GM18511 (cell line): Measurements from ENCODE around the gene ITGA1.
"Not testable (repeated sequence)": the region's sequence is repeated elsewhere in the genome, so short reads cannot be mapped to it uniquely, and the experiment has no call there.

Experiments
- ATAC-seq: cut with Tn5 transposase; IDR thresholded peaks from one replicate; pipeline ENCODE4 v1.9.1; 2021; ENCODE audit warnings: mild to moderate bottlenecking, moderate library complexity; ENCODE audit not compliant: unreplicated experiment

Gene ITGA1

DNA sequence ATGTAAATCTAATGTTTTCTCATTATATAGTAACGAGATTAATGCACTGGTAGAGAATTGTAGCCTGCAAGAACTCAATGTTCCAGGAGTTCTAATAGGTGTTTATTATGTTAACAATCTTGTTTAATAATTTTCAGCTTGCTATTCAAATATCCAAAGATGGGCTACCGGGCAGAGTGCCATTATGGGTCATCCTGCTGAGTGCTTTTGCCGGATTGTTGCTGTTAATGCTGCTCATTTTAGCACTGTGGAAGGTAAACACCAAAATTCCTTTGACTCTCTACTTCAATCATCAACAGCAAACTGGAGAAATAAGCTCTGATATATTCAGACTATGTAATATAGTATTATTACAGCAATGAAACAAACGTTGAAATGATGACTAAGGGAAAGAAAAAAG lies 159.5 kb downstream of the ITGA1 start:
- no peak for ATAC-seq

DNA sequence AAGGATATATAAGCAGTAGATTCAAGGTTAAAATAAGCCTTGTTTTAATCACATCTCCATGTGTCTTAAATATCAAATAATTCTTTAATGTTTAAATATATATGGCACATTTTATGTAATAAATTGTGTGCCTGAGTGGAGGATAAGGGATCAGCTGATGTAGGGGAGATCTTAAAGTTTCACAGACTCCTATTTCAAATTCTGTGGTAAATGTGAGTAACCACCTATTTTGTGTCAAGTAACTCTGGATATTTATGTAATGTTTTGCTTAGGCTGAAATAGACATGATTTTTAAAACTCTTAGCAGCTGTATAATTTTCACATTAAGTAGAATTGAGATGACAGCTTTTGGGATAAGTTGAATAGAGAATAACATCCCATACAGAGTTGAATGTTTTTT lies 160.1 kb downstream of the ITGA1 start:
- ATAC-seq = no peak

DNA sequence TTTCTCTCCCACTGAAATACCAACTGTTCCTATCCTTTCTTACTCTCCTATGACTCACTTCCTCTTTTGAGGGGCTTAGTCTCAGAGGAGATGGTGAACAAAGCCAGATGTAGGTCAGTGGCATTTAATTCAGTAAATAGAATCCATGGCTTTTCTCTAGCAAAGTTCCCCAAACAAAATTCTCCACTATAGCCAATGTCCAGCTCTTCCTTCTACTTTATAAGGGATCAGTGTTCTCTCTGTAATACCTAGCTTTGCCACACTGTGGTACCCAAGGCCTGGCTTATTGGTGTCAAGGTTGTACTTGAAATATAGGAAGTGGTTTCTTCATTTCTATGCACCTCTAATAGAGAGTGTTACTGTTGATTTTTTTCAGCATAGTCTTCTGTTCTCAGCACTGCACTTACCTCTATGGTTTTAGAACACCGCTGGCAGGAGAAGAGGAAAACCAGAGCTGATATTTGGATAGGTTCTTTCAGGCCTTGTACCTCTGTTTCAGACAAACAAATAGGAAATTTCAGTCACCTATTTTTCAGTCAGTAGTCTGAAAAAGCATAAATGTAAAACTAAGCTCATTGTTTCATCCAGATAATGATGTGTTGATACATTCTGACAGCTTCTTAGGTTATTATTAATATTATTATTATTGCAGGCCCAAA lies 160.8 kb downstream of the ITGA1 start:
- peak; percentile 98 for ATAC-seq

DNA sequence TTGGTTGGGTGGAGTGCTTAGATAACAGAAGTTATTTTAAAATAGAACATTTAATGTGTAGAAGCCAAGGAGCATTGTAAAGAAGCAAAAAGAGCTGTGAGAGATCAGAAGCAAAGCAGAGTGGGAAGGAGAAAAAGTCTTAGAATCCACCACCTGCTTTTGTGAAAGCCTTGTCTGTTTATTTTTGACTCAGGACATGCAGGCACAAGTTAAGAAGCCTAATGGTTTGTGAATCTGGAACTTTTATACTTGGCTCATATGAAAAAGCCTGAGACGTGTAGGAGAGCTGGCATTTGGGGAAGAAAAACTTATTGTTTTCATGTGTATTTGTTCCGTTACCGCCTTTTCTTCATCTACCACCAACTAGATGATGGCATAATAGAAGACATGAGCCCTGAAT lies 163.0 kb downstream of the ITGA1 start:
- ATAC-seq = no peak

DNA sequence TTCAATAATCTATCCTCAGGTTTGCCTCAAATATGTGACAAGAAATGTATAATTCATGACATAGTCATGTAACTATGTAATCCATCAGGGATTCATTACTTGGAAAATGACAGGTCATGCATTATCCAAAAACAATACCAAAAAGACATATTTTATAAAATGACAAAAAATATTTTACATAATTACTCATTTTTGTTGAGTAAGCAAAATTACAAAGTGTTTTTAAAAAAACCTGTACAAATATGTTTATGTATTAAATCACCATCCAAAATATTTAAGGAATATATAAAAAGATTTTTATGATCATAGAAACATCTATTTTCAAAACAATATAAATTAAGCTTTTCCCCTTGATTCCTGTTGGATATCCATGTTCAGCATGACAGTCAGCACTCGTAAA lies 164.8 kb downstream of the ITGA1 start:
- ATAC-seq = no peak

DNA sequence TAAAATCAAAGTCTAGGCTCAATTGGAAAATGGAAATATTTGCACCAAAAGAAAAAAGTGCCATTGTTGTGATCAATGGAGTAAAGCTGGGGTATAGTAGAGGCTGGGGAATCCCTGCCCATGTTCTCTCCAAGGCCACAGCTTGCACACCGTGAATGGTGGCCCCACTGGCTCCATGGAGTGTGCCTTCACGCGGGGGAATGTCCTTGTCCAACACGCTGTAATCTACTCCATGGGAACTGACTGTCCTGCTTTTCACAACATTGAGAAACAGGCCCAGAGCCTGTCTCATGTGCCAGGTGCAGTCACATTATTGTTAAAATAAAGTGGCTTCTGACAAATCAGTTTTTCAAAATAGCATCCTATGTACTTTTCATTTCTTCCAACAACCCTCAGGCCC lies 168.3 kb downstream of the ITGA1 start:
- no peak for ATAC-seq

DNA sequence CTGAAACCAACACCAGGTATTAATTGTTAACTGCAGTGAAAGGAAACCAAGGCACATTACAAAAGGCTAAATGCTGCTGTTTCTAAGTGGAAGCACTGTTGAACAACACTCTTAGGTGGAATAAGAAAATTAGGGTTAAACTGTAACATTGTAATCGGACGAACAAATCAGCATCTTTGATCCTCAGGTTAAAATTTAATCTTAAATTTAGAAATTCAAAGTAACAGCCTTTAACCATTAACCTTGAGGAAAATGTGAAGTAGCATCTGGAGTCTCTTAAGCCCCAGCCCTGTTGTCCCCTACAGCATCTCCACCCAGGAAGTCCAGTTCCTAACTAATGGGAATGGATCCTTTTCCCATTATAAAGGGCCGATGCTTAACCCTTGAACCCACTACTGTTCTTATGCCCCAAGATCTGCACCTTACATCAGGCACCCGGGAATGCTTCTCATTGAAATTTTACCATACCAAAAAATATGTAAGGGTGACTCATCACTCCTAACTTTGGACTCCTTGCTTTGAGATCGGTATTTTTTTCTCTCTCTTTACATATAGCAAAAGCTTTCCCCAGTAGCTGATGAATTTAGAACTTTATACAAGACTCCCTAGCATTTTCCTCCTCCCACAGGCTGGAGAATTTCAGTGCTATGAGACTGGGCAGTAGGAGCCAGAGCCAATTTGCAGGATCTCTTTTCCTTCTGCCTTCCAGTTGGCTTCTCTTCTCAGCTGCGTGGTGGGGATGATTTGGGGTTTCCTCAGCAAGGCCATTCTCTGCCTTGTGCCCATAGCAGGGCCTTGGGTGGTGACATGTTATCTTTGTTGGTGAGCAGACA lies 169.4 kb downstream of the ITGA1 start:
- ATAC-seq = no peak

DNA sequence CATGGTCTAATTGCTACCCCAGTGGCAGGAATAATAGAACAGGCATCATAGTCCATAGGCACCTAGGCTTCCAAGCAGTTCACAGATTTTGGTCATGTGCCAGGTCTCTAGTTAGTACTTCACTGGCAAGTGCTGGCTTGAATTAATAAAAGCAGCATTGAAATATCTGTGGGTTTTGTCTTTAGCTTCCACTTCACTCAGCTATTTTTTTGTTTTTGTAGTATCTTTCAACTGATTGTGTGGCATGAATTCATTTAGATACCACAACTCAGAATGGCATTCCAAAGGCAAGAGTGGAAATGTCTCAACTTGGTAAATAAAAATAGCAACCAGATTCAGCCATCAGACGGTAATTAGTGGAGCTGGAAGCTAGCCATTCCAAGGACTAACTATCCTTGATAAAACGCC lies 173.6 kb downstream of the ITGA1 start:
- no peak for ATAC-seq

DNA sequence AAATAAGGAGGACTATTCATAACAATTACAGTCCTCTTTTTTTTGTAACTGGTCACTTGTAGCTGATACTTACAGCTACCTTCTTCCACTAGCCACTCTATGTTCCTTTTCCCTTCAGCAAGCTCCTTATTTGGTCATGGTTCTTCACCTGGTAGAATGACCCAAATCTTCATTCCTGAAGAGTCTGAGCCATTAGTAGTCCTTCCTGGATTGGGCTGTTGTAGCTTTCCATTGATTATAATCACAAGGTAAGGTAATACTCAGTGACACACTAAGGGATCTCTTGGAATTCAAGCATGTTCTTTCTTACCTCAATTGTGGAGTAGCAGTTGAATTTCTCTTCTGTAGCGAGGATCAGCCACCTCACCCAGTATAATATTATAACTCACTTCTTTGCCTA lies 175.9 kb downstream of the ITGA1 start:
- no peak for ATAC-seq

DNA sequence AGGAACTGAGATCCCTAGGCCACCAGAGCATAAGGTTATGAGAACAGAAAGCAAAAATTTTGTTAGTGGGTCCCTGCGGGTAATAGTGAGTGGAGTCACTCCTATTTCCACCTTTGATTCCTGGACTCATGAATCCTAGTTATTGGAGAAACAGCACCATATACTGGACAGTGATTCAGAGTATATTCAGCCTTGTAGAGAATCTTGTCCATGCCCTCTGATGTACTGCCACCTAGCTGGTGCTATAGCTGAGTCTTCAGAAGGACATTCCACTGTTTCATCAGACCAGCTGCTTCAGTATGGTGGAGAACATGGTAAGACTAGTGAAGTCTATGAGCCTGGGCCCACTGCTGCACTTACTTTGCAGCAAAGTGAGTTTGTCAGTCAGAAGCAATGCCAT lies 176.4 kb downstream of the ITGA1 start:
- ATAC-seq = no peak

DNA sequence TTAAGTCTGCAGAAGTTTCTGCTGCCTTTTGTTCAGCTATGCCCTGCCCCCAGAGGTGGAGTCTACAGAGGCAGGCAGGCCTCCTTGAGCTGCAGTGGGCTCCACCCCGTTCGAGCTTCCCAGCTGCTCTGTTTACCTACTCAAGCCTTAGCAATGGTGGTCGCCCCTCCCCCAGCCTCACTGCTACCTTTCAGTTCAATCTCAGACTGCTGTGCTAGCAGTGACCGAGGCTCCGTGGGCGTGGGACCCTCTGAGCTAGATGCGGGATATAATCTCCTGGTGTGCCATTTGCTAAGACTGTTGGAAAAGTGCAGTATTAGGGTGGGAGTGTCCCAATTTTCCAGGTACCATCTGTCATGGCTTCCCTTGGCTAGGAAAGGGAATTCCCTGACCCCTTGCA lies 188.4 kb downstream of the ITGA1 start:
- not testable (repeated sequence) for ATAC-seq

DNA sequence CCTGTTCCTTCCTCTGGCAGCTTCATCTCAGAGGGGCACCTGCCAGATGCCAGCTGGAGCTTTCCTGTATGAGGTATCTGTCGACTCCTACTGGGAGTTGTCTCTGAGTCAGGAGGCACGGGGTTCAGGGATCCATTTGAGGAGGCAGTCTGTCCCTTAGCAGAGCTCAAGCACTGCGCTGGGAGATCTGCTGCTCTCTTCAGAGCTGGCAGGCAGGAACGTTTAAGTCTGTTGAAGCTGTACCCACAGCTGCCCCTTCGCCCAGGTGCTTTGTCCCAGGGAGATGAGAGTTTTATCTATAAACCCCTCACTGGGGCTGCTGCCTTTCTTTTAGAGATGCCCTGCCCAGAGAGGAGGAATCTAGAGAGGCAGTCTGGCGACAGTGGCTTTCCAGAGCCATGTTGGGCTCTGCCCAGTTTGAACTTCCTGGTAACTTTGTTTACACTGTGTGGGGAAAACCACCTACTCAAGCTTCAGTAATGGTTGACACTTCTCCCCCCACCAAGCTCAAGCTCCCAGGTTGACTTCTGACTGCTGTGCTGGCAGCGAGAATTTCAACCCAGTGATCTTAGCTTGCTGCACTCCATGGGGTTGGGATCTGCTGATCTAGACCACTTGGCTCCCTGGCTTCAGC lies 189.7 kb downstream of the ITGA1 start:
- ATAC-seq = no peak

DNA sequence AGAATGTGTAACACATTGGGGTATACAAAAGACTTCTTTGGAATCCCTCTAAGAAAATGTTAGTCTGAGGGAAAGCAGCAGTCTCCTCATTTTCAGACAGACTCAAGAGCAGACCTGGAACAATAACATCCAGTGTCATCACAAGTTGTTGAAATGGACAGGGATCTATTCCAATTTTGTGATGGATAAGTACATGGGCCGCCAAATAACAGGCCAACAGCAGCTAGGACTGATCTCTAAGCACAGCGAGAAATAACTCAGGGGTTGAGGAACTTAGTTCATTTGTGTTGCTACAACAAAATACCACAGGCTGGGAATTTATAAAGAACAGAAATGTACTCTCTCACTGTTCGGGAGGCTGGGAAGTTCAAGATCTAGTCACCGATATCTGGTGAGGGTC lies 193.8 kb downstream of the ITGA1 start:
- ATAC-seq = no peak

DNA sequence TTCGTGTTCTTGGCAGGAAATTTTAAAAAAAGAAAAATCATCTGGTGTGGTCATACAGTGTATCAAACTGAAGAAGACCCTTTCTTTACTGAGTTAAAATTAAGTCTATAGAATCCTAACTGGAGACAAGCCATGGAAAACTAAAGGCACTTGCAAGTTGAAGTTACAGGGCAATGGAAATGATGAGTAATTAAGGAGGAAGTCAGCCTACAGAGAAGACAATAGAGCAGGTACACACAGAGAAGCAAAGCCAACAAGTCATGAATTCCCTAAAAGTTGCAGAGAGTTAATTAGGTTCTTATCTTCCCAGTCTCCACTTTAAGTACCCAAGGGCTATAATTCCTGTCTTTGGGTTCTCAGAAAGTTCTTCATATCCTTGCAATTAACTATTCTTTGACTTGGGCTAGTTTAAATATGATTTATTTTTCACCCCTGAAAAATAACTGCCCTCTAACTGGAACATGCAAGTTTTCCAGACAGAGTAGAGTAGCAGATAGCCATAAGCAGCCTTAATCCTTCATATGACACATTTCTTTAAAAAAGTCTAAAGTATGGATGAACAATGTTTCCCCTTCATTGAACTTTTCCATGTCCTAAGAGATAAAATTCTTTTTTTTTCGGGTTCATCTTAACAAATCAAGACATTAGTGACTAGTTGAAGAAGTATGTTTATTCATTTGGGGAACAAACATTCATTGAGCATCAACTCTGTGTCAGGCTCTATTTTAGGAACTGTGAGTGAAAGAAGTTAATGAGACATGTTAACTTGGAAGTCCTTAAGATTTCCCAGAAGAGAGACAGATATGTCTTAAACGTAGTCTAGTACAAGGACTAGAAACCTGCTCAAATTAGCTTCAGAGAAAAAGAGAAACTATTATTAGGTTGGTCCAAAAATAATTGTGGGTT lies 196.3 kb downstream of the ITGA1 start:
- no peak for ATAC-seq

DNA sequence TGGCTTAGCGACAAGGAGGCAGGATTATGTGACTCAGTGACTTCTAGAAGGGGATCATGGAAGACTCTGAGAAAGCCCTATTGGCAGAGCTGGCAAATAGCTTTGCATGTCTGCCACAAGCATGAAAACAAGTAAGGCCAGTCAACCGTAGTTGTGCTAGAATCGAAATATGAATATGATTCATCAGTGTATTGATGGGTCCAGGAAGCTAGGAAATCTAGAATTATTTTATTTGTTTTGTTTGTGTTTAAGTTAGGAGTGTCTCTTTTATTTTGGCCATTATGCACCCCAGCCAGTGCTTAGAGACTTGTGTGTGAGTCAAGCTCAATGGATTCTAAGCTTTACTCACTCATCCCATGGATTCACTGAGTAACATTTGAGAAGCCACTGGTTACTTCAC lies 197.6 kb downstream of the ITGA1 start:
- no peak for ATAC-seq

DNA sequence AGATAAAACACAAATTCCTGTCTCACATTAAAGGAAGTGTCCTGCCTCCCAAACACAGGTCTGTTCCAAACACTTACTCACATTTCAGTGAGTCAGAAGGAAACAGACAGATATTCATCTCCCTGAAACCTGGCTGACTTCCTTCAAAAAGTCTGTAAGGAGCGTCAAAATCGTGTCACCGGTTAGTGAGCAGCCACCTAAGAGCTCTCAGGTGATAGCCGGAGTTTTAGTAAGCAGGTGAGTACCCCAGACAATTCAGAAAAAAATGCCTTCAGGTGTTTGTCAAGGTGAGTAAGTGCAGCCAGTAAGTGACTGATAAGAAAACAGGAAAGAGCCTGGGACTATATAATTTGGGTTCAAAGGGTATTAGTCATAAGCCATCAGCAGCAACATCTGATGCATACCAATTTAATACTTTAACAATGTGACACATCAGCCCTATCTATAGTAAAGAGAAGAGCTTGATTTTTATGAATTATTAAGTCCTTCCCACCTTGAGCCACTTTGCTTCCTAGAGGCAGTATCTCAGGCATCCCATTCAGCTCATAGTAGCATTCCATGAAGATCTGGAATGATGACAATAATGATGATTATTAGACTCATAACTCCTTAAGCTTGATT lies 200.1 kb downstream of the ITGA1 start:
- no peak for ATAC-seq

DNA sequence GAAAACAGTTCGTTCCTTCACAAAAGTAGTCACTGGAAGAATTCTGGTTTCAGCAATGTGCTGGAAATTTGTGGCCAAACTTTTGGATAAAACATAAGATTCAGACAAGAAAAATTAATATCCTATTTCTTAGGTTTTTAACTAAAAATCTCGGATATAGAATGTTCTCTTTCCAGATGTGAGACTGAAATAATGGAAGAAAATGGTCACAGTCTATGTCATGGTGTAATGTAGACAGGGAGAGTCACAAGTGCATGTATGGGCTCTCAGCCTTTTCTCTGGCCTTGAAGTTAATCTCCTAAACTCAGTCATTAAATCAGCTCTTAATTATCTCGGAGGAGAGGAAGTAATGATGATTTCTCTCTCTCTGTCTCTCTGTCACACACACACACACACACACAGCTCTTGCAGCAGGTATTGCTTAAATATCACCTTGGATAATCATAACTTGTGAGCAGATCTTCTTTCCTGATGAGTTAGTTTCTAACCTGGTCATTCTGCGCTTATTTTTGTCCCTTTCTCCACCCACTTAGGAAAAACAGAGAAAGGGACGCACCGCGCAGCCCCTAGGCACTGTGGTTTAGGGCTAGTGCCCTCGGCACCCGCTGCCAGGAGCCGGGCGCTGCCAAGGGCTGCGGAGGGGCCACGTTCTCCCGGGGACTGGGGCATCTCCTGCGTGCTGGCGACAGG lies 200.8 kb downstream of the ITGA1 start:
- peak; percentile 27 for ATAC-seq

DNA sequence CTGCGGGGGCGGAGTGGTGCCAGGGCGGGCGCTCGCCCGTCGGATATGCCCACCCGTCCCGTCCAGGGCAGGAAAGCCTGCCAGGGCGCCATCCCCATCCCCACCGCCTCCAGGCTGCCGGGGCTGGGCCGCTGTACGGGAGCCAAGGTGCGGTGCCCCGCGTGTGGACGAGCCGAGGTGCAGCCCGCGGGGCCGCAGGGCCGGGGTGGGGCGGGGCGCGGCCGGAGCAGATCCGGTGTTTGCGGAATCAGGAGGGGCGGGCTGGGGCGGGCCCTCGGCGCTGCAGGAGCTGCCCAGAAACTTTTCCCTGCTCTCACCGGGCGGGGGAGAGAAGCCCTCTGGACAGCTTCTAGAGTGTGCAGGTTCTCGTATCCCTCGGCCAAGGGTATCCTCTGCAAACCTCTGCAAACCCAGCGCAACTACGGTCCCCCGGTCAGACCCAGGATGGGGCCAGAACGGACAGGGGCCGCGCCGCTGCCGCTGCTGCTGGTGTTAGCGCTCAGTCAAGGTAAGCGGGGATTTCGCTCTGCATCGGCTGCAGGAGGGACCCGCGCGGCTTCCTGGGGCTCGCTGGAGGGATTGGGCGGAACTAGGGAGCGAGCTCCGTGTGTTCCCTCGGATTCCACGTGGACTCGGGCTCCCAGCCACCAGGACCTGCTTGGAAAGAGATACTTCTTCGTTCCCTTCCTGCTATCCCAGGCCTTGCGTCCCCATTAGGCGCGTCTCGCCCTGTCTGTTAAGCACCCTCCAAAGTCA lies 201.5 kb downstream of the ITGA1 start, which contains the start of gene ITGA2:
TSS of gene ITGA2 (plus strand) at position 328 of the 756 bp plus-strand sequence. CDS start at position 445, 117 bp downstream.
- ATAC-seq = peak; percentile 73
